Neural cell (in vitro differentiated cells): ENCODE results near the gene AGXT.

ENCODE experiments used
- EP300 ChIP-seq: fragments of 450-650 bp; conservative IDR thresholded peaks from 2 replicates; pipeline ENCODE4 v1.6.1; 2014; ENCODE audit warnings: antibody characterized with exemption, mild to moderate bottlenecking, moderate library complexity; ENCODE audit not compliant: poor library complexity, severe bottlenecking
- EZH2 ChIP-seq: fragments of 200-600, 300-800 bp; shearing (Covaris generic), sonication (generic); IDR thresholded peaks from 2 replicates; pipeline ENCODE4 v1.6.1; 2014; ENCODE audit warnings: antibody characterized with exemption, low read length, borderline replicate concordance, mild to moderate bottlenecking; ENCODE audit not compliant: insufficient read depth, poor library complexity, severe bottlenecking
- MXI1 ChIP-seq: fragments of 450-650 bp; conservative IDR thresholded peaks from 2 replicates; pipeline ENCODE4 v1.6.1; 2014; ENCODE audit warnings: antibody characterized with exemption, mild to moderate bottlenecking; ENCODE audit not compliant: poor library complexity, severe bottlenecking
- POLR2AphosphoS5 ChIP-seq: IDR thresholded peaks from 2 replicates; pipeline ENCODE4 v1.6.1; 2012
- RAD21 ChIP-seq: fragments of 450-650 bp; conservative IDR thresholded peaks from 2 replicates; pipeline ENCODE4 v1.6.1; 2014; ENCODE audit warnings: antibody characterized with exemption, mild to moderate bottlenecking, moderate library complexity
- TF ChIP-seq, protein P1 (sequence below): fragments of 450-650 bp; IDR thresholded peaks from 2 replicates; pipeline ENCODE4 v1.5.1; 2014; ENCODE audit warnings: antibody characterized with exemption, mild to moderate bottlenecking, moderate library complexity; ENCODE audit not compliant: poor library complexity, severe bottlenecking
- TF ChIP-seq, protein P2 (sequence below): IDR thresholded peaks from 2 replicates; pipeline ENCODE4 v1.6.1; 2012; ENCODE audit warnings: borderline replicate concordance

GRCh38 chr2:240873098-240873788 lies 4.6 kb downstream of the AGXT start:
- TF ChIP-seq, protein P1, sequence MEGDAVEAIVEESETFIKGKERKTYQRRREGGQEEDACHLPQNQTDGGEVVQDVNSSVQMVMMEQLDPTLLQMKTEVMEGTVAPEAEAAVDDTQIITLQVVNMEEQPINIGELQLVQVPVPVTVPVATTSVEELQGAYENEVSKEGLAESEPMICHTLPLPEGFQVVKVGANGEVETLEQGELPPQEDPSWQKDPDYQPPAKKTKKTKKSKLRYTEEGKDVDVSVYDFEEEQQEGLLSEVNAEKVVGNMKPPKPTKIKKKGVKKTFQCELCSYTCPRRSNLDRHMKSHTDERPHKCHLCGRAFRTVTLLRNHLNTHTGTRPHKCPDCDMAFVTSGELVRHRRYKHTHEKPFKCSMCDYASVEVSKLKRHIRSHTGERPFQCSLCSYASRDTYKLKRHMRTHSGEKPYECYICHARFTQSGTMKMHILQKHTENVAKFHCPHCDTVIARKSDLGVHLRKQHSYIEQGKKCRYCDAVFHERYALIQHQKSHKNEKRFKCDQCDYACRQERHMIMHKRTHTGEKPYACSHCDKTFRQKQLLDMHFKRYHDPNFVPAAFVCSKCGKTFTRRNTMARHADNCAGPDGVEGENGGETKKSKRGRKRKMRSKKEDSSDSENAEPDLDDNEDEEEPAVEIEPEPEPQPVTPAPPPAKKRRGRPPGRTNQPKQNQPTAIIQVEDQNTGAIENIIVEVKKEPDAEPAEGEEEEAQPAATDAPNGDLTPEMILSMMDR, result no peak
- TF ChIP-seq, protein P2, sequence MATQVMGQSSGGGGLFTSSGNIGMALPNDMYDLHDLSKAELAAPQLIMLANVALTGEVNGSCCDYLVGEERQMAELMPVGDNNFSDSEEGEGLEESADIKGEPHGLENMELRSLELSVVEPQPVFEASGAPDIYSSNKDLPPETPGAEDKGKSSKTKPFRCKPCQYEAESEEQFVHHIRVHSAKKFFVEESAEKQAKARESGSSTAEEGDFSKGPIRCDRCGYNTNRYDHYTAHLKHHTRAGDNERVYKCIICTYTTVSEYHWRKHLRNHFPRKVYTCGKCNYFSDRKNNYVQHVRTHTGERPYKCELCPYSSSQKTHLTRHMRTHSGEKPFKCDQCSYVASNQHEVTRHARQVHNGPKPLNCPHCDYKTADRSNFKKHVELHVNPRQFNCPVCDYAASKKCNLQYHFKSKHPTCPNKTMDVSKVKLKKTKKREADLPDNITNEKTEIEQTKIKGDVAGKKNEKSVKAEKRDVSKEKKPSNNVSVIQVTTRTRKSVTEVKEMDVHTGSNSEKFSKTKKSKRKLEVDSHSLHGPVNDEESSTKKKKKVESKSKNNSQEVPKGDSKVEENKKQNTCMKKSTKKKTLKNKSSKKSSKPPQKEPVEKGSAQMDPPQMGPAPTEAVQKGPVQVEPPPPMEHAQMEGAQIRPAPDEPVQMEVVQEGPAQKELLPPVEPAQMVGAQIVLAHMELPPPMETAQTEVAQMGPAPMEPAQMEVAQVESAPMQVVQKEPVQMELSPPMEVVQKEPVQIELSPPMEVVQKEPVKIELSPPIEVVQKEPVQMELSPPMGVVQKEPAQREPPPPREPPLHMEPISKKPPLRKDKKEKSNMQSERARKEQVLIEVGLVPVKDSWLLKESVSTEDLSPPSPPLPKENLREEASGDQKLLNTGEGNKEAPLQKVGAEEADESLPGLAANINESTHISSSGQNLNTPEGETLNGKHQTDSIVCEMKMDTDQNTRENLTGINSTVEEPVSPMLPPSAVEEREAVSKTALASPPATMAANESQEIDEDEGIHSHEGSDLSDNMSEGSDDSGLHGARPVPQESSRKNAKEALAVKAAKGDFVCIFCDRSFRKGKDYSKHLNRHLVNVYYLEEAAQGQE, result no peak
- TF ChIP-seq RAD21 (no peak), EZH2 (no peak), POLR2AphosphoS5 (no peak), MXI1 (no peak), EP300 (no peak)
